Activated naive CD4-positive, alpha-beta T cell treated with anti-CD3 and anti-CD28 coated beads, Interleukin-2, amount 50 U/mL, for 16 hours (primary cell): Measurements from ENCODE around the gene CD109.

ENCODE experiments used
- DNase-seq: peaks from one replicate; pipeline ENCODE4 v3.0.0-alpha.2; 2020

CD109 gene

DNA sequence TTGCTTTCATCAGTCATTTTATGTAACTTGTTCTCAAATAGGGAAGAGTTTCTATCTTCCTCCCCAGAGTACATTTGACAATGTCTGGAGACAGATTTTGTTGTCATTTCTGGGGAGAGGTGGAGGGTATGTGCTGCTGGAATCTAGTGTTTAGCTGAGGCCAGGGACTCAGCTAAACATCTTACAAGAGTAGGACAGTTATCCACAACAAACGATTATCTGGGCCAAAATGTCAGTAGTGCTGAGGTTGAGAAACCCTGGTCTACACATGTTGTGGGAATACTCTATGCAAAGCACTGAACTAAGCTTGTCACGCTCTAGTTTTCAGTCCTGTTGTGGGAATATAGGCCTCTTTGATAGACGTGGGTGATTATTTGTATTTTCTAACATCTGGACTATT lies 171.4 kb downstream of the CD109 start:
- DNase-seq = no peak

- no peak for DNase-seq
These were observed 174.9 kb downstream of the CD109 start for GRCh38 chr6:73870907-73871306.

DNA sequence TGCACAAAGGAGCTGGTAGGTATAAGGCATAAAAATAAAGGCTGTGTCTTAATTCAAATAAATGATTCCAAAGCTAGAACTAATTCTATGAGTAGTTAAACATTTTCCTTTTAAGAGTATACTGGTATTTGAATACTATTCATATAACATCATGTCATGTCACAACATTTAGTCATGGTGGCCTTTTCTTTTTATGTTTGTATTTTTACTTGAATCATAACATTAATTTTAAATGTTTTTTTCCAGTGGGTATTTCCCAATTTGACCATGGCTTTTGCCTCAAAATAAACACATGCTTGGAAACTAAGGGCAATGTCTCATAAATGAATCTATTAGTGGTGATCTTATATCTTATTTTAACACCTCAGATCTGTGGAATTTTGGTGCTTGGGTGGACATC lies 177.1 kb downstream of the CD109 start:
- DNase-seq = no peak
